Skeletal muscle tissue (tissue), 4 donors: ENCODE results near the gene DOLK. TPM values are rescaled to one million over a fixed set of nuclear protein-coding genes. Genes with fewer than 3 reads are reported as not detected.

Experiments used
- H3K27ac ChIP-seq: one replicate; pipeline ENCODE4 v1.7.0; 2013; ENCODE audit warnings: mild to moderate bottlenecking, low read depth, low read length, inconsistent platforms
- H3K27me3 ChIP-seq, 3 donors: one replicate each; pipeline ENCODE4 v1.7.0; 2013; ENCODE audit warnings: low read length in 3 of 3; ENCODE audit not compliant: control insufficient read depth in 3 of 3, insufficient read depth in 3 of 3
- H3K36me3 ChIP-seq, 3 donors: one replicate each; pipeline ENCODE4 v1.7.0; 2013; ENCODE audit warnings: low read length in 3 of 3; ENCODE audit not compliant: control insufficient read depth in 3 of 3, insufficient read depth in 3 of 3
- H3K4me1 ChIP-seq, 3 donors: one replicate each; pipeline ENCODE4 v1.7.0; 2013; ENCODE audit warnings: low read length in 3 of 3, mild to moderate bottlenecking in 3 of 3; ENCODE audit not compliant: control insufficient read depth in 3 of 3, insufficient read depth in 3 of 3
- H3K4me3 ChIP-seq, 3 donors: one replicate each; pipeline ENCODE4 v1.7.0; 2013; ENCODE audit warnings: low read length in 3 of 3
- H3K9ac ChIP-seq, 3 donors: one replicate each; pipeline ENCODE4 v1.7.0; 2013; ENCODE audit warnings: low read length in 3 of 3, mild to moderate bottlenecking in 3 of 3, moderate library complexity in 2 of 3, low read depth in 1 of 3
- H3K9me3 ChIP-seq, 3 donors: one replicate each; pipeline ENCODE4 v1.7.0; 2013; ENCODE audit warnings: low read length in 3 of 3; ENCODE audit not compliant: control insufficient read depth in 3 of 3
- total RNA-seq: library from RNA; depleted of rRNA; stranded (reverse); fragments of >200 nt; gene quantifications from one replicate; pipeline ENCODE4 v1.2.3, GENCODE V29; 2014
- donor health status: Osteomylitis.

The DOLK gene
- total RNA-seq, 1 donor from 2014 or later = 11.5 TPM

DNA sequence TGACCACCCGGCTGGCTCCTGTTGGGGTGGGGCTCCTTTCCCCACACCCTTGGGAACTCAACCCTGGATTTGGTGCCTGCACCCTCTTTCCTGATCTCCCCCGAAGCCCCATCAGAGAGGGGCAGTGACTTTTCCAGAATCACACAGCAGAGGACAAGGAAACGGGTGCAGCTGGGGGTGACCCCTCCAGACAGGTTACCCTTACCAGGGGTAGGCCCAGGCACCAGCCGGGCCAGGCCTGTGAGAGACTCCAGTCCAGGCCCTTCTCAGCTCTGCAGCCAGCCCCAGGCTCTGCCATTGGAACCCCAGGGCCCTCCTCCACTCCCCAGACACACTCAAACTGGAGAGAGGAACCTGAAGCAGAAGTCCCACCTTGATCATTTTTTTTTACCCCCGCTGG lies 45.6 kb downstream of the DOLK start:
- no peaks in the 10 kb centered on the region for H3K27me3 ChIP-seq
- peak overlapping the region in 1 of 3 donors; percentile 33 for H3K9ac ChIP-seq
- H3K4me3 ChIP-seq = no peak overlapping the region
- H3K27ac ChIP-seq = no peak overlapping the region
- H3K4me1 ChIP-seq = peaks cover 10 to 29% (median 22%) of the 10 kb centered on the region in 3 donors
- H3K36me3 ChIP-seq = peaks cover 3 to 10% (median 8%) of the 10 kb centered on the region in 3 donors
- H3K9me3 ChIP-seq = no peaks in the 10 kb centered on the region

DNA sequence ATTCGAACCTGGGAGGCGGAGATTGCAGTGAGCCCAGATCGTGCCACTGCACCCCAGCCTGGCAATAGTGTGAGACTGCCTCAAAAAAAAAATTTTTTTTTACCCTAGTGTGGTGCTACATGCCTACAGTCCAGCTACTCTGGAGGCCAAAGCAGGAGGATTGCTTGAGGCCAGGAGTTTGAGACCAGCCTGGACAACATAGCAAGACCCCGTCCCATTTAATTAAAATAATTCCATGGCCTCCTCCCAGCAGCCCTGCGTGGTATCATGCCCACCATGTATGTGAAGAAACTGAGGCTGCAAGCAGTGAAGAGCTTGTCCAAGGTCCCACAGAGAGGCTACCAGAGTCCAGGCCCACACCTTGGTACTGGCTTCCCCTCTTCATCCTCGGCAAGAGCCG lies 46.0 kb downstream of the DOLK start:
- H3K9ac ChIP-seq = no peak overlapping the region
- H3K9me3 ChIP-seq = no peaks in the 10 kb centered on the region
- peaks cover 10 to 29% (median 22%) of the 10 kb centered on the region in 3 donors for H3K4me1 ChIP-seq
- H3K4me3 ChIP-seq = no peak overlapping the region
- H3K27ac ChIP-seq = no peak overlapping the region
- H3K27me3 ChIP-seq = no peaks in the 10 kb centered on the region
- H3K36me3 ChIP-seq = peaks cover 3 to 10% (median 8%) of the 10 kb centered on the region in 3 donors

DNA sequence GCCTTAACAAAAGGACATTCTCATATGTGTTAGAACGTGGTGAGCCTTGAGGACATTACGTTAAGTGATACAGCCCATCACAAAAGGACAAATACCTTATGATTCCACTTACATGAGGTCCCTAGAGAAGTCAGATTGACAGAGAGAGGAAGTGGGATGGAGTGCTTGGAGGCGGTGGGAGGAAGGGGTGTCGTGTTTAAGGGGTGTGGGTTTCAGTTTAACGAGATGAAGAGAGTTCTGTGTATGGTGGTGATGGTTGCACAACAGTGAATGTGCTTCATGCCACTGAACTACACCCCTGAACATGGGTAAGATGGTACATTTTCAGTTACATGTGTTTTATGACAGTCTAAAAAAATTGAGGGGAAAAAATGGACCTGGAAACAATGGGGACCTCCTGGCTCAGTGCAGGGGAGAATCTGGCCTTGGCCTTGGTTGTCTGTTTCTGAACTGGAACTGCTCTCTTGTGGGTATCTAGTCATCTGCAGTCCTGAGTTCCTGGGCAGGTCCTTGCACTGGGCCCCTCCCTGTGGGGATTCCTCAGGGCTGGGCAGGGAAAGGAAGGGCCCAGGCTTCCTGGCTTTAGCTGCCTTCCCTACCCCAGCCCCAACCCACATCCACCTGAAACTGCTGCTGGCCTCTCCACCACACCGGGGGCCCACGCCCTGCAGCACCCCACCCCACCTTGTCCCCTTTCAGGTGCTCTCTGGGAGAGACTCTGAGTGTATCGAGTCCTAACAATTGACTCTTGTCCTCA lies 47.7 kb downstream of the DOLK start:
- peaks cover 10 to 29% (median 22%) of the 10 kb centered on the region in 3 donors for H3K4me1 ChIP-seq
- H3K36me3 ChIP-seq = peaks cover 8 to 14% (median 12%) of the 10 kb centered on the region in 3 donors
- H3K4me3 ChIP-seq = no peak overlapping the region
- H3K9ac ChIP-seq = peak overlapping the region in 1 of 3 donors; percentile 14
- no peaks in the 10 kb centered on the region for H3K27me3 ChIP-seq
- no peaks in the 10 kb centered on the region for H3K9me3 ChIP-seq
- peak overlapping the region; percentile 5 for H3K27ac ChIP-seq

DNA sequence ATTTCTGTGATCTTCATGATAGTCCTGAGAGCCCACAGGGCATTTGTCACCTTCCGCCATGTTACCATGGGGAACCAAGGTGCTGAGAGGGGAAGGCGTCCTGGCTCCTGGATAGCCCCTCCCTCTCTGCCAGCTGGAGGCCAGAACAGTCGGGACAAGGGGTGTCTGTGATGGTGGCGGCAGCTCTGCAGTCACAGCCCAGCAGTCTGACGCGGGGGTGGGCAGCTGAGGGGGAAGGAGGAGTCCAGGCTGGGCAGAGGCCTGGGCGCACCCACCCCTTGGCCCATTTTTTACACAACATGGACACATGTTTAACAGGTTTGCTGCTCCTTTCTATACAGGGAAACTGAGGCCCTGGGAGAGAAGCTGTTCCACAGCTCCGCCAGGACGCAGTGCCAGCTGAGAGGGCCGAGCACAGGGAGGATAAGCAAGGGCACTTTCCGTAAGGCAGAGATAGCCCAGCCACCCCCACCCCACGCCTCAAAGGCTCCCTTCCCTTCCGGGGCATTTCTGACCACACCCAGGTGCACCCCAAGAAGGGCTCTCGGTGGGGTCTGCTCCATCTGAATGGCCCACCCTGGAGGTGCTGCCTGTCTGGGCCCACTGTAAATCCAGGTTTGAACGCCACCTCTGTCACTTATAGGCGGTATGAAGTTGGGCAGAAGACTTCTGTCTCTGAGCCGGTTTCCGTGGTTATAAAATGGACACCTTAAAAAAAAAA lies 48.4 kb downstream of the DOLK start:
- Histone ChIP-seq H3K4me1 (peaks cover 10 to 29% (median 22%) of the 10 kb centered on the region in 3 donors), H3K27me3 (no peaks in the 10 kb centered on the region), H3K4me3 (no peak overlapping the region), H3K27ac (peak overlapping the region; percentile 5), H3K9ac (no peak overlapping the region), H3K9me3 (no peaks in the 10 kb centered on the region), H3K36me3 (peaks cover 8 to 14% (median 12%) of the 10 kb centered on the region in 3 donors)

DNA sequence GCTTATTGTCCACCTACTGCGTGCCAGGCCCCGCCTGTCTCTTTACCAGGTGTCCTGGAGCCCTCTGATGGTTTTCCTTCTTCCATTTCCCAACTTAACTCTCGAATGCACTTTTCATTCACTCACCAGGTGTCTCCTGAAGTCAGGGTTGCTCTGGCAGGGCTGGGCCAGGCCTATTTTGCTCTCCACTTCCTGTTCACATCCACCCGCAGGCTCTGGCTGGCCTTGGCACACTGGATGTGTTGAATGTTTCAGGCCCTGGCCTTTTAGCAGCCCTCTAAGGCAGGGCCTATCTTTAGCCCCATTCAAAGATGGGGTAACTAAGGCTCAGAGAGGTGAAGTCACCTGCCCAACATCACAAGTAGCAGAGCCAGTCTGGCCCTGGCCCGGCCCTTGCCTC lies 49.0 kb downstream of the DOLK start:
- Histone ChIP-seq H3K9me3 (no peaks in the 10 kb centered on the region), H3K27me3 (no peaks in the 10 kb centered on the region), H3K36me3 (peaks cover 8 to 15% (median 12%) of the 10 kb centered on the region in 3 donors), H3K27ac (no peak overlapping the region), H3K9ac (no peak overlapping the region), H3K4me3 (no peak overlapping the region), H3K4me1 (peaks cover 10 to 30% (median 23%) of the 10 kb centered on the region in 3 donors)

DNA sequence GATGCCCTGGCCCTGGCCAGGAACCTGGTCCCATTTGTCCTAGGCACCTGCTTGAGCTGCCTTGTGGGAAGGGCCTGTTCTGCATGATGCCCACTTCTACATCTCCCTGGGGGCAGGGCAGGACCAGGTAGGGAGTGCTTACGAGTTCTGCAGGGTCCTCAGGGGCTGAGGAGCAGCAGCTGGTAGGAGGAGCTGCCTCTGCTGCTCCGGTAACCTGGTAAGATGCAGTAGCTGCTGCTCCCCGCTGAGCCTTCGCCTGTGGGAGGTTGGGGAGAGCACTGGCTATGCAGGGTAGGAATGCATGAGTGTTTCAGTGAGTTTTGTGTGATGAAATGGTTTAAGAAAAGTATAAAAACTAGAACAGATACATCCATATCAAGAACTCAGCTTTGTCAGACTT lies 51.8 kb downstream of the DOLK start:
- Histone ChIP-seq H3K4me3 (no peak overlapping the region), H3K9ac (no peak overlapping the region), H3K27ac (no peak overlapping the region), H3K4me1 (peaks cover 25 to 40% (median 31%) of the 10 kb centered on the region in 3 donors), H3K36me3 (peaks cover 12 to 23% (median 13%) of the 10 kb centered on the region in 3 donors), H3K27me3 (no peaks in the 10 kb centered on the region), H3K9me3 (no peaks in the 10 kb centered on the region)

Other genes starting within 250 kb of the DOLK start
- gene PKN3, start 245.1 kb downstream of the DOLK start, total RNA-seq = 2.1 TPM
- 2.6 TPM for gene ZDHHC12, start 223.5 kb downstream of the DOLK start, total RNA-seq
- 14.6 TPM for gene ZER1, start 175.7 kb downstream of the DOLK start, total RNA-seq
- gene TBC1D13, start 160.3 kb downstream of the DOLK start, total RNA-seq = 9.4 TPM
- gene ENDOG, start 129.1 kb downstream of the DOLK start, total RNA-seq = 19.3 TPM
- 11.0 TPM for gene SPOUT1, start 117.8 kb downstream of the DOLK start, total RNA-seq
- gene KYAT1, start 65.7 kb downstream of the DOLK start, total RNA-seq = 2.1 TPM
- 9.9 TPM for gene LRRC8A, start 65.5 kb downstream of the DOLK start, total RNA-seq
- gene PHYHD1, start 26.6 kb downstream of the DOLK start, total RNA-seq = 17.7 TPM
- 36.5 TPM for gene NUP188, start 96 bp upstream of the DOLK start, total RNA-seq
- 25.1 TPM for gene SH3GLB2, start 80.7 kb upstream of the DOLK start, total RNA-seq
- 12.0 TPM for gene MIGA2, start 89.0 kb upstream of the DOLK start, total RNA-seq
- gene DOLPP1, start 133.5 kb upstream of the DOLK start, total RNA-seq = 5.2 TPM
- gene CRAT, start 163.2 kb upstream of the DOLK start, total RNA-seq = 27.1 TPM
- 66.8 TPM for gene PTPA, start 163.8 kb upstream of the DOLK start, total RNA-seq
- gene IER5L, start 230.7 kb upstream of the DOLK start, total RNA-seq = 16.7 TPM